NCI-H1436 (cell line): ENCODE measurements around the gene AHRR.
A peak's percentile ranks its signal among the peaks of the same experiment; 100 is the strongest.

ENCODE experiments used
- DNase-seq: peaks from one replicate; lab custom pipeline; 2025; lab: John Stamatoyannopoulos, UW

AHRR gene

GRCh38 chr5:429453-430188, 108.1 kb downstream of the AHRR start:
- DNase-seq = no peak

GRCh38 chr5:430214-430925, 108.9 kb downstream of the AHRR start:
- no peak for DNase-seq

DNA sequence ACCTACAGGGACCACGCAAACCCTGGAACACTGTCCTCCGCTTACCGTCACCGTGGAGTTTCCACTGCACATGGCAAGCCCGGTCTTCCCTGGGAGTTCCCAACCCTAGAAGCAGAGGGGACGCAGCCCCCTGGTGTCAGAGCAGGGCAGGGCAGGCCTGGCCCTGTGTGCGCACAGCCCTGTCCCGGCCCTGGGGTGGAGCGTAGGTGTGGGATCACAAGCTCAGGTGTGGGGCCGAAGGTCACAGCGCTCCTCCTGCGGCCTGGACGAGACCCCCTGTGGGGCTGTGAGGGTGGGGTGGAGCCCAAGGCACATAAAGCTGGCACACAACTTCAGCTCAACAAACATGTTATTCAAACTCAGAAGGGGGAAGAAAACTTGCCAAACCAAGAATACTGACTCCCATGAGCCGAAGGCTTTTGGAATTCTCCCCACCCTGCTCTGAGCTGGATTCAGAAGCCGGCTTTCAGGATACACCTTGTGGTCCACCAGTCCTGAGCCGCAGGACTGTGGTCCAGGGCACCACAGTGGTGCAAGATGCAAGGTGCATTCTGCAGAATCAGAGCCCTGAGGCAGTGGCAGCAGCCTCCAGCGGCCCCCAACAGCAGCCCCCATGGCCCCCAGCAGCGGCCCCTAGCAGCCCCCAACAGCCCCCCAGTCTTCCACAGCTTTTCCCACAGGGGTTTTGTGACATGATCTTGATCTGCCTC, 109.6 kb downstream of the AHRR start:
- peak; percentile 60 for DNase-seq

- no peak for DNase-seq
Measured at GRCh38 chr5:431711-432050, 110.2 kb downstream of the AHRR start.

DNA sequence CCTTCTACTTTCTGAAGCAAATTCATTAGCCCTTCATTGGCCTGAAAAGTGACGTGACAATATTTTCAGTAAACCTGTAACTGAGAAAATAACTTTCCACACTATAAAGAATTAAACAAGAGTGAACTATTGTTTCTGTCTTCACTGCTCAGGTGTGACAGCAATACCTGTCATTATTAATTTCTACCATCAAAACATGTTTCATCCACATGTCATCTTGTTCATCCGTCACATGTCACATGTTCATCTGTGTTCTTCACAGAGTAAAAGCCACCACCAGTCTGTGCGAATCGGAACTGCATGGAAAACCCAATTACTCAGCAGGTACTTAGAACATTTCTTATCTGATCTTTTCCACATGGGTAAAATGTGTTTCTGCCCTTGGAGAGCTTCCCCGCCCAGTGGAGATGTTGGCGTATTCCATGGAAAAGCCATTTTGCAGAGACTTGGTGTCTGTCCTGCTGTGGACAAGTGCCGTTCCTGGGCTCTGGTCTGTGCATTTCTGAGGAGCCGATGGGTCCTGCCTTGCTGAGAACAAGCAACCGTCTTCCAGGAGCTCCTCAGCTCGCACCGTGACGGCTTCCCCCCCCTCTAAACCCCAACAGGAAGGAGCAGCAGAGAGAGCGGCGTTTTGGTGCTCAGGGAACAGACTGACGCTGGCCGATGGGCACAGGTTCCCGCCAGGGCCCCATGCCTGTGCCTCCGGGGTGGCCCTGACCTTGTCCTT, 110.8 kb downstream of the AHRR start:
- no peak for DNase-seq

GRCh38 chr5:432928-433791, 111.6 kb downstream of the AHRR start:
- no peak for DNase-seq

DNA sequence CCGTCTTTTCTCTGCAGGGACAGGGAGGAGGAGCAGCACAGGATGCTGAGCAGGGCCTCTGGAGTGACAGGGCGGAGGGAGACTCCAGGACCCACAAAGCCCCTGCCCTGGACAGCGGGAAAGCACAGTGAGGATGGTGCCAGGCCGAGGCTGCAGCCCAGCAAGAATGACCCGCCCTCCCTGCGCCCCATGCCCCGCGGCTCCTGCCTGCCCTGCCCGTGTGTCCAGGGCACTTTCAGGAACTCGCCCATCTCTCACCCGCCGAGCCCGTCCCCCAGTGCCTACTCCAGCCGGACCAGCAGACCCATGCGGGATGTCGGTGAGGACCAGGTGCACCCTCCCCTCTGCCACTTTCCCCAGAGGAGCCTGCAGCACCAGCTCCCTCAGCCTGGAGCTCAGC, 112.3 kb downstream of the AHRR start:
- no peak for DNase-seq

- no peak for DNase-seq
Measured at GRCh38 chr5:434443-435146, 113.1 kb downstream of the AHRR start.

GRCh38 chr5:435156-435790, 113.8 kb downstream of the AHRR start:
- DNase-seq = no peak

GRCh38 chr5:435961-436640, 114.6 kb downstream of the AHRR start:
- peak; percentile 28 for DNase-seq

DNA sequence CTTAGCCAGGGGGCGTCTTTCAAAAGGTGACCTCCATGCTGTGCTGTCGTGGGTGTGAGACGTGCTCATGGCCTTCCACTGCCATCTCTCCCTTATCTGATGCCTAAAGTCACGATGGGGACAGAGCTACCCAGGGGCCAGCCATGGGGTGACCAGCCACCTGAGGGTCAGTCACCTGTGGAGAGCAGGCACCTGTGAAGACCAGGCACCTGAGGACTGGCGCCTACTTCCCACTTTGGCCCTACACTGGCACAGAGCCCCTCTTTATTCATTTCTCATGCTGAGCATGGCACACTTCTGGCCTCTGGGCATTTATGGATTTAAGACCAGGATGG, 115.1 kb downstream of the AHRR start:
- no peak for DNase-seq

GRCh38 chr5:437281-437771, 115.8 kb downstream of the AHRR start:
- no peak for DNase-seq

GRCh38 chr5:438481-438981, 117.0 kb downstream of the AHRR start:
- DNase-seq = no peak

- DNase-seq = no peak
Measured at GRCh38 chr5:439181-439580, 117.7 kb downstream of the AHRR start.

- no peak for DNase-seq
Measured at GRCh38 chr5:439636-440035, 118.1 kb downstream of the AHRR start.

DNA sequence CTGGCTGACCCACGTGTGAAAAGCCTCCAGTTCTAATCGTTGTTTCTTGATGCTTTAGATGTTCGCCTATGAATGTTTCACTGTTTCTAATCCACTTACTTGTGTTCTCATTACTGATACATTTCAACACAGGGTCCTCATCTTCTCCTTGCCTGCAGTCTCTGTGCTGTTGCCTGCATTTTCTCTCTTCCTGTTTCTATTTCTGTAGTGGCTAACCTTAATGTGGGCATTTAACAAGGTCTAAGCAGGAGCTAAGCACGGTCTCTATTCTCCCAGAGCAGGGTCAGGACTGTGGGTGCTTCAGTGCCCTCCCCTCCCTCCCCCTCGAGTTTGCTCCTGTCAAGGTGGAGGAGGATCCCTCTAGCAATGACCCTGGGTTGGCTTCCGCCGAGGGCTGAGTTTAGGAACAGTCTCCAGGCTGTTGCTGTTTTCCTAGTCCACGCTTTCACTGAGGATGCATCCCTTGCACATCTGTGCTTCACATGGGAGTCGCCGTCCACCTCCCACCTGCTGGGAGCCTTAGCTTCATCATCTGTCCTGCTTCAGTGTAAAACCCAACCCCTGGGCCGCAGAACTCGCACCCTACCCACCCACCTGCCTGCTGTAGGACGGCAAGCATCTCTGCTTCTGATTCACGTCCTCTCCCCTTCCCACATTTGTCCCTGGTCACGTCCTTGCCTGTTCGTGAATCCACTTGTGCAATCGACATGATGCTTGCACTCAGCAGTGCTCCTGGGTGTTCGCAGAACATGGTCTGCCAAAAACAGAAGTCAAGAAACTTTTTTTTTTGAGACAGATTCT, 119.1 kb downstream of the AHRR start:
- DNase-seq = no peak

- no peak for DNase-seq
Measured at GRCh38 chr5:441996-442334, 120.5 kb downstream of the AHRR start.

GRCh38 chr5:442335-443238, 121.1 kb downstream of the AHRR start, which contains the start of gene EXOC3:
TSS of gene EXOC3 (plus strand) at chr5:443176. CDS start at chr5:446206, 3,030 bp downstream.
- peak; percentile 62 for DNase-seq
